Stomach (tissue), 4 donors: ENCODE data around the gene LYSET.

Experiments
- POLR2A ChIP-seq, 4 donors: fragments of 450-650 bp; IDR thresholded peaks; one replicate each; pipeline ENCODE4 v1.6.1; 2016; ENCODE audit warnings: antibody characterized with exemption in 4 of 4, control low read depth in 2 of 4, mild to moderate bottlenecking in 1 of 4, moderate library complexity in 1 of 4
- POLR2AphosphoS5 ChIP-seq, 3 donors: sonication (generic); formaldehyde crosslinking; IDR thresholded peaks; one replicate each; pipeline ENCODE4 v1.6.1; 2016; ENCODE audit warnings: antibody characterized with exemption in 3 of 3

DNA sequence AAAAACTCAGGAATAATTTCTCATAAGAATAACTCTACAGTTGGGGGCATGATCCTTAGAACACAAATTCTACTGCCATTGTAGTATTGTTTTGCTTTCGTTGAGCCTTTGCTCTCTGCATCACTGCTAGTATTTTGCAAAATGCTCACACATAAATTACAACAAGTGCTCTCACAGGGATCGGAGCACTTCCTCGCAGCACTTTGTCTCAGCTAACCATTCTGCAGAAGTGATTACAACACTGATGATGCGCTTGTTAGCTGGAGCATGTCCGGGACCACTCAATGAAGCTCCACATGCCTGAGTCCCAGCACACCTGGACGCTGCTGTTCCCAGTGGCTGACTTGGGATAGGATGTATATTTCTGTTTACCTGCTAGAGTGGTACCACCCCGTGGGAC is 32.0 kb upstream of the LYSET start:
- no peak for TF ChIP-seq POLR2A (IDR thresholded peaks at IDR 0.05)
- TF ChIP-seq POLR2AphosphoS5 (IDR thresholded peaks at IDR 0.05): no peak
